Trophoblast cell (in vitro differentiated cells and primary cell): ENCODE data around the gene DTNA.
A peak's percentile ranks its signal among the peaks of the same experiment; 100 is the strongest.

Experiments
- DNase-seq, 2 donors: peaks; one replicate each; pipeline ENCODE4 v3.0.0-alpha.2; 2016
- H2AFZ ChIP-seq: 2 replicates; pipeline ENCODE4 v1.6.1; 2013; ENCODE audit warnings: low read length, moderate library complexity, mild to moderate bottlenecking; ENCODE audit not compliant: insufficient read depth, poor library complexity
- H2AK5ac ChIP-seq: 2 replicates; pipeline ENCODE4 v1.6.1; 2013; ENCODE audit warnings: mild to moderate bottlenecking, low read length
- H2BK120ac ChIP-seq: 2 replicates; pipeline ENCODE4 v1.6.1; 2013; ENCODE audit warnings: low read length, mild to moderate bottlenecking, moderate library complexity; ENCODE audit not compliant: insufficient read depth, poor library complexity
- H2BK12ac ChIP-seq: 2 replicates; pipeline ENCODE4 v1.6.1; 2013; ENCODE audit warnings: mild to moderate bottlenecking, low read length, moderate library complexity
- H2BK5ac ChIP-seq: 2 replicates; pipeline ENCODE4 v1.6.1; 2013; ENCODE audit warnings: low read length, low read depth, moderate library complexity, mild to moderate bottlenecking; ENCODE audit not compliant: poor library complexity
- H3K14ac ChIP-seq: 2 replicates; pipeline ENCODE4 v1.6.1; 2013; ENCODE audit warnings: mild to moderate bottlenecking, low read length
- H3K18ac ChIP-seq: 2 replicates; pipeline ENCODE4 v1.6.1; 2013; ENCODE audit warnings: mild to moderate bottlenecking, low read length
- H3K23ac ChIP-seq: 2 replicates; pipeline ENCODE4 v1.6.1; 2013; ENCODE audit warnings: low read length
- H3K27ac ChIP-seq: 2 replicates; pipeline ENCODE4 v1.5.1; 2013; ENCODE audit warnings: low read depth, mild to moderate bottlenecking, inconsistent platforms, low read length, moderate library complexity
- H3K27me3 ChIP-seq: 2 replicates; pipeline ENCODE4 v1.6.1; 2013; ENCODE audit warnings: inconsistent platforms, mild to moderate bottlenecking, low read length, moderate library complexity; ENCODE audit not compliant: insufficient read depth
- H3K36me3 ChIP-seq, 2 experiments: 1 replicate in 1 of 2; 2 replicates in 1 of 2; pipeline ENCODE4 v1.6.1; 2013; ENCODE audit warnings: low read length in 2 of 2, mild to moderate bottlenecking in 2 of 2, moderate library complexity in 1 of 2; ENCODE audit not compliant: insufficient read depth in 2 of 2, control insufficient read depth in 1 of 2
- H3K4ac ChIP-seq: 2 replicates; pipeline ENCODE4 v1.6.1; 2013; ENCODE audit warnings: low read depth, mild to moderate bottlenecking, low read length, moderate library complexity
- H3K4me1 ChIP-seq, 2 experiments: 1 replicate in 1 of 2; 2 replicates in 1 of 2; pipeline ENCODE4 v1.6.1; 2013; ENCODE audit warnings: low read length in 2 of 2, mild to moderate bottlenecking in 2 of 2, moderate library complexity in 1 of 2; ENCODE audit not compliant: insufficient read depth in 2 of 2, control insufficient read depth in 1 of 2
- H3K4me2 ChIP-seq: 2 replicates; pipeline ENCODE4 v1.6.1; 2013; ENCODE audit warnings: inconsistent platforms, mild to moderate bottlenecking, low read length, moderate library complexity
- H3K4me3 ChIP-seq: 2 replicates; pipeline ENCODE4 v1.5.1; 2013; ENCODE audit warnings: mild to moderate bottlenecking, low read depth, low read length, inconsistent platforms
- H3K79me1 ChIP-seq: one replicate; pipeline ENCODE4 v1.6.1; 2013; ENCODE audit warnings: low read length
- H3K79me2 ChIP-seq: 2 replicates; pipeline ENCODE4 v1.6.1; 2013; ENCODE audit warnings: low read length, mild to moderate bottlenecking; ENCODE audit not compliant: control insufficient read depth, insufficient read depth, poor library complexity
- H3K9ac ChIP-seq: 2 replicates; pipeline ENCODE4 v1.6.1; 2013; ENCODE audit warnings: mild to moderate bottlenecking, low read length
- H3K9me3 ChIP-seq: 2 replicates; pipeline ENCODE4 v1.6.1; 2013; ENCODE audit warnings: low read depth, mild to moderate bottlenecking, control low read depth, inconsistent platforms, low read length; ENCODE audit not compliant: insufficient read depth
- H4K12ac ChIP-seq: 2 replicates; pipeline ENCODE4 v1.6.1; 2013; ENCODE audit warnings: low read depth, mild to moderate bottlenecking, low read length, moderate library complexity
- H4K8ac ChIP-seq: 2 replicates; pipeline ENCODE4 v1.6.1; 2013; ENCODE audit warnings: low read depth, mild to moderate bottlenecking, low read length, moderate library complexity
- H4K91ac ChIP-seq: one replicate; pipeline ENCODE4 v1.6.1; 2013; ENCODE audit warnings: low read depth, mild to moderate bottlenecking, low read length, moderate library complexity
- WGBS: extraction: QIAGEN DNeasy Blood & Tissue Kit; methylation state at CpG from one replicate; pipeline ENCODE4 v1.1.7; 2013; ENCODE audit warnings: missing lambda C conversion rate; ENCODE audit not compliant: insufficient read length, insufficient coverage; ENCODE audit errors: extremely low coverage; 5-methylcytosine and 5-hydroxymethylcytosine counted together

The DTNA gene

DNA sequence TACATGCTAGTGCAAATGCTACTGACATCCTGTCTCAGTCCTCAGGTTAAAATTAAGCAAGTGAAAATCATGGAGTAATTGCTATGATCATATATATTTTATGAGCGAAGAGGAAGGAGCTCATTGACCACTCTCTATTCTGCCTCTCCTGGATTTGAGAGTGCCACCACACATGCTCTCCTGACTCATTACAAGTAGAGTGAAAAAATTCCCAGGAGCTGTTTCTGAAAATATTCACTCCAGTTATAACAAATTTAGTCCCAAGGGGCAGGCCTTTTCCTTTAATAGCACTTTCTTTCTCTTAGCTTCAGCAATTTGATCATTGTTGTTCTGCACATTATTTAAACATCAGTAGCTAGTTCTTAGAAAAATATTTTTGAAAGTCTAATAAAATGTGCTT, 176.1 kb downstream of the DTNA start:
- Histone ChIP-seq H3K79me1 (peaks cover 5% of the 10 kb centered on the region), H2AK5ac (no peak overlapping the region), H4K91ac (no peak overlapping the region), H3K9ac (no peak overlapping the region), H3K4me3 (no peak overlapping the region), H4K12ac (no peak overlapping the region), H3K9me3 (no peaks in the 10 kb centered on the region), H2BK12ac (no peak overlapping the region), H3K79me2 (no peaks in the 10 kb centered on the region), H3K36me3 (no peaks in the 10 kb centered on the region), H4K8ac (no peak overlapping the region), H2BK5ac (no peak overlapping the region), H3K14ac (no peak overlapping the region), H3K23ac (no peak overlapping the region), H3K18ac (no peak overlapping the region), H3K4me2 (no peak overlapping the region), H3K4me1 (peaks cover 6 to 13% of the 10 kb centered on the region in 2 experiments), H2BK120ac (no peak overlapping the region), H3K4ac (no peak overlapping the region), H3K27me3 (no peaks in the 10 kb centered on the region), H2AFZ (no peak overlapping the region), H3K27ac (no peak overlapping the region)
- no peak for DNase-seq
- no CpG with 5 or more reads among the region's 1 CpG for WGBS

DNA sequence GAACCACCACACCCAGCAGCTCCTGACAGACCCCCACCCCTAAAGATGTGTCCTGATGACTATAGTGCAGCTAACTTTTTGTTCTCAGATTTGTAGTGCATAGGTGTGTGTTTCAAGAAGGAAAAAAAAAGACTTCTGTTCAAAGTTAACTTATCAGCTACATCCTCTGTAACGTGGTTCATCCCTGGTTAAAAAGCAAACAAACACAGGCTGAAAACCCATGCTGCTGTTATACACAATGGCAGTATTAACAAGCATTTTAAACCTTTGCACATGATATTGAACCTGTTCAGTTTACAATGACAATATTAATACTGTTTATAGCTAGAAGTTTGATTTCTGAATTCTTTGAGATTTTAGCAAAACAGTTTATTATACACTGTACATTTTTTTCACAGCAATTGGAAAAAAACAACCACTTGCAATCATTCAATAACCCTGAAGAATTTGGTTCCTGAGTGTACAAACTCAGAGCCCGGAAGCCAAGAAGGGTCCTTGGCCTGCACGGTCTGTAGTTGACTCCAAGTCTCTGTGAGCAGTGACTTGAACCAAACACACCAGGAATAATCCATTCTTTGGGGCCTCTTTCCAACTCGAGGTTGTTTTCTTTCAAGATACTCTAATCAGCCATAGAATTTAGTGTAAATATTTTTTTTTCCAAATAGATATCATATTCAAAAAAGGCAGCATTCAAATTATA, 177.9 kb downstream of the DTNA start:
- Histone ChIP-seq H3K4me3 (no peak overlapping the region), H2BK12ac (no peak overlapping the region), H3K4me1 (peaks cover 4 to 7% of the 10 kb centered on the region in 2 experiments), H3K23ac (no peak overlapping the region), H2AK5ac (no peak overlapping the region), H3K79me2 (no peaks in the 10 kb centered on the region), H3K9me3 (no peaks in the 10 kb centered on the region), H2BK120ac (no peak overlapping the region), H4K8ac (no peak overlapping the region), H3K18ac (no peak overlapping the region), H3K27me3 (no peaks in the 10 kb centered on the region), H3K36me3 (no peaks in the 10 kb centered on the region), H3K14ac (no peak overlapping the region), H3K4ac (no peak overlapping the region), H4K12ac (no peak overlapping the region), H3K79me1 (peaks cover 3% of the 10 kb centered on the region), H4K91ac (no peak overlapping the region), H2BK5ac (no peak overlapping the region), H3K9ac (no peak overlapping the region), H3K4me2 (no peak overlapping the region), H2AFZ (no peak overlapping the region), H3K27ac (no peak overlapping the region)
- no peak for DNase-seq
- no CpG with 5 or more reads among the region's 4 CpGs for WGBS

DNA sequence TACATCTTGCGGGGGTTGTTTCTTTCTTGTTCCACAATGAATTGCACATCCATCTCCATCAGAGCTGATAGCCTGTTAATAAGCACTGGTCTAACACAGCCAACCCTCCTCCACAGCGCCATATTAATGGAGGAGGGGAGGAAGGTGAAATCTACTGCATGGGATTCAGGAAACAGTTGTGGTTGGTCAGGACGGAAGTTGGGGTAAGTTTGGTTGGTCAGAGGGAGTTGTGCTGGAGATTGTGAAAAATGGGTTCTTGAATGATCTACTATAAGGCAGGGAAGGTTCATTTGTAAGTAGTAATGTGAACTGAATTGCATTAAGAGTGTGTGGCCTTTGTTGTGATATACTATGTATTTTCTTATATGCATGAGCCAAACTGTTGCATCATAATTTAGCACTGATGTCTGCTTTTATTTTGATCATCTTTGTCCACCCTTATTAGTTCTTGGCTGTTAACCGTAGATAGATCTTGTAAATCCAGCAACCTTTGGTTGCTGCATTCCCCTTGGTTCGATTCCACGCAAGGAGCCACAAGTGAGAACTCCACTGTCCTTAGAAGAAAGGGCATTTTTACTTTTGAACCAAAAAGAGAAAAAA, 180.5 kb downstream of the DTNA start:
- Histone ChIP-seq H3K27ac (no peak overlapping the region), H3K18ac (no peak overlapping the region), H3K79me1 (no peaks in the 10 kb centered on the region), H3K4me1 (no peaks in the 10 kb centered on the region), H3K79me2 (no peaks in the 10 kb centered on the region), H3K4me2 (no peak overlapping the region), H3K9me3 (no peaks in the 10 kb centered on the region), H2BK5ac (no peak overlapping the region), H3K27me3 (no peaks in the 10 kb centered on the region), H2AK5ac (no peak overlapping the region), H3K9ac (no peak overlapping the region), H4K12ac (no peak overlapping the region), H3K4ac (no peak overlapping the region), H3K4me3 (no peak overlapping the region), H2BK120ac (no peak overlapping the region), H2BK12ac (no peak overlapping the region), H4K91ac (no peak overlapping the region), H4K8ac (no peak overlapping the region), H3K23ac (peak overlapping the region; percentile 8), H3K36me3 (peaks cover 0 to 2% of the 10 kb centered on the region in 2 experiments), H2AFZ (no peak overlapping the region), H3K14ac (no peak overlapping the region)
- DNase-seq, result no peak
- 100% methylated on average over 1 of the region's 6 CpGs for WGBS

DNA sequence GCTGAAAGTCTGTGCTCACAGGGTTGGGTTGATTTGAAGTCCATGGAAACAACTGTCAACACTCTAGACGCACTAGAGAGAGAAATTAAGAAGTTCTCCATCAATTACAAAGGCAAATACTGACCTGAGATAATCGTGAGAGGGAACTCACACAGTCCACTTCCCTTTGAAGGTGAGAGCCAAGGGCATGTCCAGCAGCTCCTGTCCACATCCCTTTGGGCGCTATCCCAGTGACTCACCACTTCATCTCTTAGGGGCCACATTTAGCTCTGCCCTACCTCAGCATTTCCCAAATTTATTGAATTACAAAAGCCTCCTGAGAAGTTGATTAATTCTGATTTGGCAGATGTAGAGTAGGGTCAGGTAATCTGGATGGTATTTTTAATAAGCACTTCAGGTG, 182.3 kb downstream of the DTNA start:
- Histone ChIP-seq H3K9me3 (no peaks in the 10 kb centered on the region), H2BK5ac (no peak overlapping the region), H3K27me3 (no peaks in the 10 kb centered on the region), H3K4ac (no peak overlapping the region), H3K14ac (no peak overlapping the region), H3K4me1 (no peaks in the 10 kb centered on the region), H3K9ac (no peak overlapping the region), H3K36me3 (peaks cover 0 to 2% of the 10 kb centered on the region in 2 experiments), H3K27ac (no peak overlapping the region), H4K91ac (no peak overlapping the region), H2BK120ac (no peak overlapping the region), H3K23ac (no peak overlapping the region), H3K4me2 (no peak overlapping the region), H3K4me3 (no peak overlapping the region), H2AK5ac (no peak overlapping the region), H2BK12ac (no peak overlapping the region), H2AFZ (no peak overlapping the region), H4K12ac (no peak overlapping the region), H4K8ac (no peak overlapping the region), H3K18ac (no peak overlapping the region), H3K79me2 (no peaks in the 10 kb centered on the region), H3K79me1 (no peaks in the 10 kb centered on the region)
- DNase-seq, result no peak
- WGBS, result no CpG with 5 or more reads among the region's 3 CpGs
